ENCODE data around the gene RBM6. TPM values are rescaled to one million over a fixed set of nuclear protein-coding genes. Genes with fewer than 3 reads are reported as not detected.

Gene RBM6, protein sequence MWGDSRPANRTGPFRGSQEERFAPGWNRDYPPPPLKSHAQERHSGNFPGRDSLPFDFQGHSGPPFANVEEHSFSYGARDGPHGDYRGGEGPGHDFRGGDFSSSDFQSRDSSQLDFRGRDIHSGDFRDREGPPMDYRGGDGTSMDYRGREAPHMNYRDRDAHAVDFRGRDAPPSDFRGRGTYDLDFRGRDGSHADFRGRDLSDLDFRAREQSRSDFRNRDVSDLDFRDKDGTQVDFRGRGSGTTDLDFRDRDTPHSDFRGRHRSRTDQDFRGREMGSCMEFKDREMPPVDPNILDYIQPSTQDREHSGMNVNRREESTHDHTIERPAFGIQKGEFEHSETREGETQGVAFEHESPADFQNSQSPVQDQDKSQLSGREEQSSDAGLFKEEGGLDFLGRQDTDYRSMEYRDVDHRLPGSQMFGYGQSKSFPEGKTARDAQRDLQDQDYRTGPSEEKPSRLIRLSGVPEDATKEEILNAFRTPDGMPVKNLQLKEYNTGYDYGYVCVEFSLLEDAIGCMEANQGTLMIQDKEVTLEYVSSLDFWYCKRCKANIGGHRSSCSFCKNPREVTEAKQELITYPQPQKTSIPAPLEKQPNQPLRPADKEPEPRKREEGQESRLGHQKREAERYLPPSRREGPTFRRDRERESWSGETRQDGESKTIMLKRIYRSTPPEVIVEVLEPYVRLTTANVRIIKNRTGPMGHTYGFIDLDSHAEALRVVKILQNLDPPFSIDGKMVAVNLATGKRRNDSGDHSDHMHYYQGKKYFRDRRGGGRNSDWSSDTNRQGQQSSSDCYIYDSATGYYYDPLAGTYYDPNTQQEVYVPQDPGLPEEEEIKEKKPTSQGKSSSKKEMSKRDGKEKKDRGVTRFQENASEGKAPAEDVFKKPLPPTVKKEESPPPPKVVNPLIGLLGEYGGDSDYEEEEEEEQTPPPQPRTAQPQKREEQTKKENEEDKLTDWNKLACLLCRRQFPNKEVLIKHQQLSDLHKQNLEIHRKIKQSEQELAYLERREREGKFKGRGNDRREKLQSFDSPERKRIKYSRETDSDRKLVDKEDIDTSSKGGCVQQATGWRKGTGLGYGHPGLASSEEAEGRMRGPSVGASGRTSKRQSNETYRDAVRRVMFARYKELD
- total RNA-seq (2021; ENCODE audit: unreplicated experiment): 58.3 TPM
- polyA plus RNA-seq (2012): 28.5 and 29.8 TPM in 2 replicates
- percentile 84 among the genes with signal in this experiment for Bru-seq, nascent RNA
- BruChase-seq, experiment 1, labeled RNA remaining after a 6-hour chase: percentile 87 among the genes with signal in this experiment
- BruChase-seq, experiment 2, labeled RNA remaining after a 2-hour chase: percentile 90 among the genes with signal in this experiment
- long read RNA-seq, full-length matches to known transcripts: 28 of 75 reads
- long read RNA-seq, partial matches to known transcripts: 16 of 75 reads
- long read RNA-seq, other reads (novel, unspliced or antisense): 31 of 75 reads

DNA sequence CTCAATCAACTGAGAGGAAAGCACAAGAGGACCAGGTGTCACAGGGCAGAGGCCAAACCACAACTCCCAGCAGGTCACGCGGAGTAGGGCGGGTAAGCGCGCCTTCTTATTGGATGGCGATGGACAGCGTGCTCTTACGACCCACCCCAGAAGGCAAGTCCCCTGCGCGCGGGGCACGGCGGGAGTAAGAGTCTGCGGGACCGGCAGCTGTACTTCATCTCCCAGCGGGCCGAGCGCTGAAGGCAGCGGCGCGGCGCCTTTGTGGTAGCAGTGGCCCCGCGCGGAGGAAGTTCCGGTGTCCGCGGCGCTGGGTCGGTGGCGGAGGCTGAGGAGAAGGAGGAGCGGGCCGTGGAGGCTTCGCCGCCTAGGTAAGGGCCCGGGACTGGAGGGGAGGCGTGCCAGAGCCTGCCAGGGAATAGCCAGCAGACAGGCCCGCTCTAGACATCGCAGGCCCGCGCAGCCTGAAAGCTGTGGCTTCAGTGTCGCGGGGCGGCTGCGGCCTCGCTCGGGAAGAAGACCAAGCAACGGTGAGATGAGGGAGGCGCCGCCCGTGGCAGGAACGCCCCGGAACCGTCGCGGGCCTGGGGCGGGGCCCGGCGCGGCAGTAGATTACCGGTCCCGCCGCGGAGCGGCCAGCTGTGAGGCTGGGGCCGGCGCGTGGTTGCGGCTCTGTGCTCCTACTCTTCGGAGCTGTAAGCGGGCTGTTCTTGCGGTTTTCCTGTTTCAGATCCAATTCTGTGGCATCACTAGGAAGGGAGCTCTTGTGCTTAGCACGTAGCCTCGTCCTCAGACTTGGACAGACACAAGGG, at the start of gene RBM6:
RBM6 (plus strand) TSS at position 293 of the 809 bp plus-strand sequence. CDS start 22,492 bp downstream, outside the sequence.
- POLR2A ChIA-PET: interaction anchor here (0.6 to 2.5 kb wide), 7 partner anchors 9 to 148 kb away, joined by 3 to 38 read pairs (median 5); partner anchors contain the start of gene MON1A
- H3K4me2 ChIP-seq (ENCODE audit: low read length): peak within 1 kb of the TSS; percentile 95

More for the DNA sequence above, at the start of gene RBM6:
- no peaks in the 10 kb centered on the region for H3K9me3 ChIP-seq (ENCODE audit: control insufficient read depth in 1 of 2, insufficient read depth in 1 of 2, low read depth in 1 of 2, low read length in 2 of 2)
- ATAC-seq: peak; percentile 97
- no peak within 1 kb of the TSS for H2AFZ ChIP-seq (ENCODE audit: low read depth, low read length, poor library complexity, severe bottlenecking)
- ChIA-PET RAD21 (ENCODE audit: low non-redundant PET in 1 of 2, low total read pairs in 2 of 2, uncharacterized antibody in 2 of 2, unreplicated experiment in 2 of 2) (interaction anchor here in 1 of 2 experiments (0.6 to 1.4 kb wide), 3 partner anchors 39 to 265 kb away, joined by 3 to 4 read pairs (median 3); partner anchors contain the start of gene SLC38A3), CTCF (interaction anchor here (1.3 to 2.5 kb wide), 3 partner anchors 9 to 239 kb away, joined by 3 to 15 read pairs (median 4); partner anchors contain the start of gene MON1A)
- H3K9me2 ChIP-seq (ENCODE audit: insufficient read depth): no peaks in the 10 kb centered on the region
- H3K27ac ChIP-seq (ENCODE audit: low read depth, low read length): peak within 1 kb of the TSS; percentile 91
- peaks cover 50% of the 10 kb centered on the region for H3K79me2 ChIP-seq (ENCODE audit: insufficient read depth, low read length)
- peak; percentile 93 for DNase-seq (ENCODE audit: low read depth, low spot score)
- H3K27me3 ChIP-seq (ENCODE audit: insufficient read depth, low read length): no peaks in the 10 kb centered on the region
- H3K9ac ChIP-seq (ENCODE audit: low read length): peak within 1 kb of the TSS; percentile 76
- TF ChIP-seq CBX3 (IDR thresholded peaks at IDR 0.05; ENCODE audit: low read depth) (no peak), ELF1 (IDR thresholded peaks at IDR 0.05; ENCODE audit: borderline replicate concordance, low read depth) (peak; percentile 59; the same call in 1 of the 2 replicates), JUND (IDR thresholded peaks at IDR 0.05) (no peak), YY1 (IDR thresholded peaks at IDR 0.05; ENCODE audit: extremely low read depth, insufficient replicate concordance, low read depth, low read length) (peak; percentile 54), POLR2A (IDR thresholded peaks at IDR 0.05; ENCODE audit: borderline replicate concordance, extremely low read depth, insufficient read depth, insufficient read length) (peak; percentile 74), SP1 (IDR thresholded peaks at IDR 0.05; ENCODE audit: low read depth) (peak; percentile 90), ZFX (IDR thresholded peaks at IDR 0.05) (peak; percentile 98), SIN3A (IDR thresholded peaks at IDR 0.05; ENCODE audit: low read depth) (peak; percentile 80), POLR2AphosphoS5 (IDR thresholded peaks at IDR 0.05; ENCODE audit: low read depth, low read length) (peak; percentile 87), FOSL1 (IDR thresholded peaks at IDR 0.05; ENCODE audit: low read depth) (no peak), TCF7L2 (IDR thresholded peaks at IDR 0.05; ENCODE audit: borderline replicate concordance, extremely low read depth, insufficient read depth, insufficient read length) (peak; percentile 99), EGR1 (IDR thresholded peaks at IDR 0.05; ENCODE audit: low read depth) (no peak), SRF (IDR thresholded peaks at IDR 0.05; ENCODE audit: low read depth) (peak; percentile 93)
- TF ChIP-seq, protein P1, sequence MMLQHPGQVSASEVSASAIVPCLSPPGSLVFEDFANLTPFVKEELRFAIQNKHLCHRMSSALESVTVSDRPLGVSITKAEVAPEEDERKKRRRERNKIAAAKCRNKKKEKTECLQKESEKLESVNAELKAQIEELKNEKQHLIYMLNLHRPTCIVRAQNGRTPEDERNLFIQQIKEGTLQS (IDR thresholded peaks at IDR 0.05): no peak
- TF ChIP-seq, protein P2, sequence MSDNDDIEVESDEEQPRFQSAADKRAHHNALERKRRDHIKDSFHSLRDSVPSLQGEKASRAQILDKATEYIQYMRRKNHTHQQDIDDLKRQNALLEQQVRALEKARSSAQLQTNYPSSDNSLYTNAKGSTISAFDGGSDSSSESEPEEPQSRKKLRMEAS (IDR thresholded peaks at IDR 0.05): peak; percentile 62
- TF ChIP-seq, protein P3, sequence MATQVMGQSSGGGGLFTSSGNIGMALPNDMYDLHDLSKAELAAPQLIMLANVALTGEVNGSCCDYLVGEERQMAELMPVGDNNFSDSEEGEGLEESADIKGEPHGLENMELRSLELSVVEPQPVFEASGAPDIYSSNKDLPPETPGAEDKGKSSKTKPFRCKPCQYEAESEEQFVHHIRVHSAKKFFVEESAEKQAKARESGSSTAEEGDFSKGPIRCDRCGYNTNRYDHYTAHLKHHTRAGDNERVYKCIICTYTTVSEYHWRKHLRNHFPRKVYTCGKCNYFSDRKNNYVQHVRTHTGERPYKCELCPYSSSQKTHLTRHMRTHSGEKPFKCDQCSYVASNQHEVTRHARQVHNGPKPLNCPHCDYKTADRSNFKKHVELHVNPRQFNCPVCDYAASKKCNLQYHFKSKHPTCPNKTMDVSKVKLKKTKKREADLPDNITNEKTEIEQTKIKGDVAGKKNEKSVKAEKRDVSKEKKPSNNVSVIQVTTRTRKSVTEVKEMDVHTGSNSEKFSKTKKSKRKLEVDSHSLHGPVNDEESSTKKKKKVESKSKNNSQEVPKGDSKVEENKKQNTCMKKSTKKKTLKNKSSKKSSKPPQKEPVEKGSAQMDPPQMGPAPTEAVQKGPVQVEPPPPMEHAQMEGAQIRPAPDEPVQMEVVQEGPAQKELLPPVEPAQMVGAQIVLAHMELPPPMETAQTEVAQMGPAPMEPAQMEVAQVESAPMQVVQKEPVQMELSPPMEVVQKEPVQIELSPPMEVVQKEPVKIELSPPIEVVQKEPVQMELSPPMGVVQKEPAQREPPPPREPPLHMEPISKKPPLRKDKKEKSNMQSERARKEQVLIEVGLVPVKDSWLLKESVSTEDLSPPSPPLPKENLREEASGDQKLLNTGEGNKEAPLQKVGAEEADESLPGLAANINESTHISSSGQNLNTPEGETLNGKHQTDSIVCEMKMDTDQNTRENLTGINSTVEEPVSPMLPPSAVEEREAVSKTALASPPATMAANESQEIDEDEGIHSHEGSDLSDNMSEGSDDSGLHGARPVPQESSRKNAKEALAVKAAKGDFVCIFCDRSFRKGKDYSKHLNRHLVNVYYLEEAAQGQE (IDR thresholded peaks at IDR 0.05; ENCODE audit: low read depth): no peak
- peaks cover 5 to 15% of the 10 kb centered on the region in 2 experiments; a peak in 3 of 4 replicates for H3K4me1 ChIP-seq (ENCODE audit: control insufficient read depth in 1 of 2, insufficient read depth in 2 of 2, low read length in 2 of 2)
- H3K36me3 ChIP-seq (ENCODE audit: control insufficient read depth in 1 of 2, insufficient read depth in 2 of 2, low read length in 2 of 2): no peaks in the 10 kb centered on the region
- peak within 1 kb of the TSS; percentile 82 to 96 for H3K4me3 ChIP-seq (replicated peaks in 1 of 2; ENCODE audit: low read depth in 1 of 2, low read length in 2 of 2)
- peaks cover 3% of the 10 kb centered on the region; the same call in 1 of the 2 replicates for H4K20me1 ChIP-seq (ENCODE audit: insufficient read depth)
- intact Hi-C loops (cut with micrococcal nuclease): no loop called here
- BruUV-seq (replicated peaks): no TSS peak
